ENCODE results near the gene COMMD1. TPM values are rescaled to one million over a fixed set of nuclear protein-coding genes. Genes with fewer than 3 reads are reported as not detected.
"Not testable (repeated sequence)": the region's sequence is repeated elsewhere in the genome, so short reads cannot be mapped to it uniquely, and the experiment has no call there.

Gene COMMD1
- polyA plus RNA-seq, 1 experiment: 44.6 TPM

DNA sequence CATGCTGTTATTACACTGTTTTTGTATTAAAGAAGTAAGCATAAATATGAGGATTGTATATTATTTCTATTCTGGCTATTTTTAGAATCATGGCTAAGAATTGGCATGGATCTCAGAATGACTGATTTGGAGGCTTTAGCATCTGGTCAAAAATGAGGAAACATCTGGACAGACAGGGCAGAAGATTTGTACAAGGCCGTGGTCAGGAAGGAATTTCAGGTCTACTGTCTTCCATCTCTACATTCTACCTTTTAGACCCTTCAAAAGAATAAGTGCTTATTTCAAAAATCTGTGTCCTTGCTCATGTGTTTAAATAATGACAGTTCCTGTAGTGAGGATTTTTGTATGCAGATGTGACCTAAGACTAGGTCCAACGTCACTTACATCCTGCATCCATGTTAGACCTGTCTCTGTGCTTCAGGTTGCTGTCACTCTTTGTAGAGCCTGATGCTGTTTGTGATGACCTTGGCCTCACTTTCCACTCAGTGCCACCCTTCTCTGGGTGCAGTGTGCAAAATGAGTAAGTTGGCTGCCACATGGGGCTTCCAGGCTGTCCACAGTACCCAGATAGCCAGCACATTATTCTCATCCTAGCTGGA is 235.8 kb downstream of the COMMD1 start:
- H3K4me3 ChIP-seq (ENCODE audit: low read depth, low read length): no peak overlapping the region
- no peaks in the 10 kb centered on the region for H3K27me3 ChIP-seq (ENCODE audit: control insufficient read depth, insufficient read depth, low read length)
- no peak for DNase-seq (ENCODE audit: low read depth)
- H3K36me3 ChIP-seq (ENCODE audit: control insufficient read depth, insufficient read depth, low read length): no peaks in the 10 kb centered on the region
- POLR2A ChIA-PET: no interaction called here
- CTCF ChIA-PET: no interaction called here
- TF ChIP-seq, protein P1, sequence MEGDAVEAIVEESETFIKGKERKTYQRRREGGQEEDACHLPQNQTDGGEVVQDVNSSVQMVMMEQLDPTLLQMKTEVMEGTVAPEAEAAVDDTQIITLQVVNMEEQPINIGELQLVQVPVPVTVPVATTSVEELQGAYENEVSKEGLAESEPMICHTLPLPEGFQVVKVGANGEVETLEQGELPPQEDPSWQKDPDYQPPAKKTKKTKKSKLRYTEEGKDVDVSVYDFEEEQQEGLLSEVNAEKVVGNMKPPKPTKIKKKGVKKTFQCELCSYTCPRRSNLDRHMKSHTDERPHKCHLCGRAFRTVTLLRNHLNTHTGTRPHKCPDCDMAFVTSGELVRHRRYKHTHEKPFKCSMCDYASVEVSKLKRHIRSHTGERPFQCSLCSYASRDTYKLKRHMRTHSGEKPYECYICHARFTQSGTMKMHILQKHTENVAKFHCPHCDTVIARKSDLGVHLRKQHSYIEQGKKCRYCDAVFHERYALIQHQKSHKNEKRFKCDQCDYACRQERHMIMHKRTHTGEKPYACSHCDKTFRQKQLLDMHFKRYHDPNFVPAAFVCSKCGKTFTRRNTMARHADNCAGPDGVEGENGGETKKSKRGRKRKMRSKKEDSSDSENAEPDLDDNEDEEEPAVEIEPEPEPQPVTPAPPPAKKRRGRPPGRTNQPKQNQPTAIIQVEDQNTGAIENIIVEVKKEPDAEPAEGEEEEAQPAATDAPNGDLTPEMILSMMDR (IDR thresholded peaks at IDR 0.05; ENCODE audit: insufficient read depth, low read depth, low read length): no peak

DNA sequence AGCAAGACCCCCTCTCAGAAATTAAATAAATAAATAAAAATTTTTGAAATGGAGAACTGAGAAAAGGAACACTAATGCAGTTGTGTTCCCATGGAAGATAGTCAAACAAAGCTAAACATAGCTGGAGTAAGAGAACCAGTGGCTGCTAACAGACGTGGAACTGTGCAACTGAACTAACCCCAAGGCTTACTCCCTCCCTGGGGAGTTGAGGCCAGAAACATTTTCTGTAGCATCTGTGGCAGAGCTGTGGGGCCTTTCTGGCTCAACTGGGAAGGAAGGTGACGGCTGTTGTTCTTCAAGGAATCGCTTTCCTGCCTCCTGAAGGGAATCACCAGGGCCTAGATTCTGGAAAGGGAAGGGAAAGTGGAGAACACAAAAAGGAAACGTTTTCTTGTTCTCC is 236.6 kb downstream of the COMMD1 start:
- no peak for DNase-seq (ENCODE audit: low read depth)
- Histone ChIP-seq H3K36me3 (ENCODE audit: control insufficient read depth, insufficient read depth, low read length) (no peaks in the 10 kb centered on the region), H3K4me3 (ENCODE audit: low read depth, low read length) (no peak overlapping the region), H3K27me3 (ENCODE audit: control insufficient read depth, insufficient read depth, low read length) (no peaks in the 10 kb centered on the region)
- ChIA-PET CTCF (no interaction called here), POLR2A (no interaction called here)
- TF ChIP-seq, protein P1 (IDR thresholded peaks at IDR 0.05; ENCODE audit: insufficient read depth, low read depth, low read length): no peak

DNA sequence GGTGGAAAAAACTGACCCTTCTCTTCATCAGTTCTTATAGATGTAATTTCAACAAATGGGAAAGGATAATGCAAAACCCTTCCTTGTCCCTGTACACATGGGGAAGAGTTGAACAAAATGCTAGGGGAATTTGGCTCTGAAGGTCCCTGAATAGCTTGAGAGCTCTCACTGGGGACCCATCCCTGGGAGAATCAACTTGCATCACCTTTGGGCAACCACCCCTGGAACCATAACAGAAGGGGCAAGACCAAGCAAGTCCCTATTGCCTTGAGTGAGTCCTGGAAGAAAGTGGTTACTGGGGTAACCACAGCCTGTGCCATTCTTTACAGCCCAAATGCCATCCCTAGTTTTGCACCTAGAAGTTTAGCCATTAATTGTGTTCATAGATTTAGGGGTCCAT is 238.2 kb downstream of the COMMD1 start:
- DNase-seq (ENCODE audit: low read depth): no peak
- TF ChIP-seq, protein P1 (IDR thresholded peaks at IDR 0.05; ENCODE audit: insufficient read depth, low read depth, low read length): no peak
- ChIA-PET POLR2A (no interaction called here), CTCF (no interaction called here)
- Histone ChIP-seq H3K4me3 (ENCODE audit: low read depth, low read length) (no peak overlapping the region), H3K36me3 (ENCODE audit: control insufficient read depth, insufficient read depth, low read length) (no peaks in the 10 kb centered on the region), H3K27me3 (ENCODE audit: control insufficient read depth, insufficient read depth, low read length) (no peaks in the 10 kb centered on the region)

DNA sequence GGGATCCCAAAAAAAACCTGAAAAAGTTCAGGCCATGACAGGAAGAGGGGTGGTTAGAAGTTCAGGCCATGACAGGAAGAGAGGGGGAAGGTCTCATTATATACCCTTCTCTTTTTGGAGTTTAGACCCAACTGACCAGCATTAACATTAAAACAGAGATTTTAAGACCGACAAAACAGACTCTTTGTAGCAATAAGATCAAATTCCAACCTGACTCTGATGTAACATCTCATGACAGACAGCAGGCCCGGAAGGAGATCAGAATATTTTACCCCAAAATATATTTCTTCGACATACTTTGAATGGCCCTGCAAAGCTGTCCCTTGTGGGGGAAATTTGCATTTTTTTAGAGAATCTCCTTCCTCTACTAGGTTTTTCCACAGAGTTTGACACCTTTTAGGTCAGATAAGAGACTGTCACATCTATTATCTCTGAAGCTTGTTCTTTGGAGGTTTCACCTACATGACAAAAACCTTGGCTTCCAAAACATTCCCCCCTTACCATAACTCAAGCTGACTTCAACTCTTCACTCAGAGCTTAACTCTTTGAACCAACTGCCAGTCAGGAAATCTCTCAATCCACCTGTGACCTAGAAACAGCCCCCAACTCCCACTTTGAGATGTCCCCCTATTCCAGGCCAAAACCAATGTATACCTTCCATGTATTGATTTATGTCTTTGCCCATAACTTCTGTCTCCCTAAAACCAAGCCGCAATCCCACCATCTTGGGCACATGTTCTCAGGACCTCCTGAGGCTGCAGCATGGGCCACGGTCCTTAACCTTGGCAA is 239.4 kb downstream of the COMMD1 start:
- TF ChIP-seq, protein P1 (IDR thresholded peaks at IDR 0.05; ENCODE audit: insufficient read depth, low read depth, low read length): no peak
- ChIA-PET CTCF (no interaction called here), POLR2A (no interaction called here)
- DNase-seq (ENCODE audit: low read depth): no peak
- no peak overlapping the region for H3K4me3 ChIP-seq (ENCODE audit: low read depth, low read length)
- no peaks in the 10 kb centered on the region for H3K36me3 ChIP-seq (ENCODE audit: control insufficient read depth, insufficient read depth, low read length)
- H3K27me3 ChIP-seq (ENCODE audit: control insufficient read depth, insufficient read depth, low read length): no peaks in the 10 kb centered on the region

DNA sequence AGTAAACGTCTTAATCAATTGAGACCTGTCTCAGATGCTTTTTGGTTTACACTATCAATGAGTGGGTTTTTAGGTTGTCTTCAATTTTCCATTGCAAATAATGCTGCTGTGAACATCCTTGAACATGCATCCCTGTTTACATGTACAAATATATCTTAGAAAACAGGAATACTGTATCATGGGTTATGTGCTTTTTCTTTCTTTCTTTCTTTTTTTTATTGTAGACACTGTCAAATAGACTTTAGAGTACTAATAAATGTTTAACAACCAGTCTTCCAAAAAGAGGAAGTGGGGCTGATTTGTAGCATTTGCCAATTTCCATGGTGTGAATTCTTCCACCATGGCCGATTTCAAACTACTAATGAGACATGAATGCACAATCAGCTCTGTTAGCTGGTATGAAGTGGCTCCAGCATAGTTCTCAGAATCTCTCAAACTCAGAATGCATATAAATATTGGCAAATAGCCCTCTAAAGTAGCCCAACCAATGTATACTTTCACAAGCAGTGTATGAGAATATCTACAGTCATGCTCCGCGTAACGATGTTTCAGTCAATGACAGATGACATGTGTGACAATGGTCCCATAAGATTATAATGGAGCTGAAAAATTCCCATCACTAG is 240.1 kb downstream of the COMMD1 start:
- no peak for DNase-seq (ENCODE audit: low read depth)
- Histone ChIP-seq H3K4me3 (ENCODE audit: low read depth, low read length) (no peak overlapping the region), H3K36me3 (ENCODE audit: control insufficient read depth, insufficient read depth, low read length) (no peaks in the 10 kb centered on the region), H3K27me3 (ENCODE audit: control insufficient read depth, insufficient read depth, low read length) (no peaks in the 10 kb centered on the region)
- TF ChIP-seq, protein P1 (IDR thresholded peaks at IDR 0.05; ENCODE audit: insufficient read depth, low read depth, low read length): no peak
- POLR2A ChIA-PET: no interaction called here
- CTCF ChIA-PET: no interaction called here

DNA sequence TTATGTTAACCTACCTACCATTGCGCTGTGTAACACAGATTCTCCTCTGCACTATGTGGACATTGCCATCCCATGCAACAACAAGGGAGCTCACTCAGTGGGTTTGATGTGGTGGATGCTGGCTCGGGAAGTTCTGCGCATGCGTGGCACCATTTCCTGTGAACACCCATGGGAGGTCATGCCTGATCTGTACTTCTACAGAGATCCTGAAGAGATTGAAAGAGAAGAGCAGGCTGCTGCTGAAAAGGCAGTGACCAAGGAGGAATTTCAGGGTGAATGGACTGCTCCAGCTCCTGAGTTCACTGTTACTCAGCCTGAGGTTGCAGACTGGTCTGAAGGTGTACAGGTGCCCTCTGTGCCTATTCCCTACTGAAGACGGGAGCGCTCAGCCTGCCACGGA is 241.3 kb downstream of the COMMD1 start:
- DNase-seq (ENCODE audit: low read depth); H3K4me3 ChIP-seq (ENCODE audit: low read depth, low read length); CTCF ChIA-PET; POLR2A ChIA-PET; H3K36me3 ChIP-seq (ENCODE audit: control insufficient read depth, insufficient read depth, low read length); H3K27me3 ChIP-seq (ENCODE audit: control insufficient read depth, insufficient read depth, low read length): not testable (repeated sequence)

Data from BJ (cell line).